Endothelial cell of umbilical vein (primary cell): Measurements from ENCODE around the gene POPDC3. TPM values are rescaled to one million over a fixed set of nuclear protein-coding genes. Genes with fewer than 3 reads are reported as not detected.

Experiments
- BruUV-seq: library from RNA; stranded (reverse); fragments of 400-500 nt; replicated peaks from 2 replicates; lab custom pipeline; 2021; lab: Mats Ljungman, UMichigan
- CTCF ChIA-PET: fragments of 300-600, 350-600 bp; sonication (Branson Sonifier 250); formaldehyde crosslinking; loops from one replicate; lab custom pipeline; 2021; ENCODE audit warnings: antibody characterized with exemption, inconsistent platforms; lab: Charles Lee
- POLR2A ChIA-PET: fragments of 300-600, 350-600 bp; sonication (Branson Sonifier 250); formaldehyde crosslinking; loops from one replicate; lab custom pipeline; 2021; ENCODE audit warnings: antibody characterized with exemption, inconsistent platforms; lab: Charles Lee
- DNase-seq: peaks from one replicate; pipeline ENCODE4 v3.0.0-alpha.2; 2011; ENCODE audit warnings: low read depth, low spot score
- FAIRE-seq: peaks from 2 replicates; lab custom pipeline; 2011; peaks lifted over from hg19 to GRCh38; lab: Jason Lieb, UNC
- H2AFZ ChIP-seq: 2 replicates; pipeline ENCODE4 v1.6.0; 2012; ENCODE audit warnings: low read depth, low read length, control low read depth, inconsistent platforms
- H3K27ac ChIP-seq: 2 replicates; pipeline ENCODE4 v1.5.1; 2011; ENCODE audit warnings: low read depth, mild to moderate bottlenecking, control low read depth, low read length, moderate library complexity; ENCODE audit not compliant: insufficient read depth
- H3K27me3 ChIP-seq, 2 experiments: 2 replicates each; pipeline versions ENCODE4 v1.6.0 to v1.6.1; 2011; ENCODE audit warnings: low read length in 2 of 2, mixed read lengths in 1 of 2; ENCODE audit not compliant: control insufficient read depth in 2 of 2, insufficient read depth in 2 of 2
- H3K36me3 ChIP-seq, 2 experiments: 2 replicates in 1 of 2; 3 replicates in 1 of 2; pipeline ENCODE4 v1.5.1; 2011; ENCODE audit warnings: low read length in 2 of 2, mild to moderate bottlenecking in 1 of 2, moderate library complexity in 1 of 2; ENCODE audit not compliant: control insufficient read depth in 2 of 2, insufficient read depth in 2 of 2; ENCODE audit errors: extremely low read depth in 1 of 2
- H3K4me1 ChIP-seq: 3 replicates; pipeline ENCODE4 v1.5.1; 2011; ENCODE audit warnings: mild to moderate bottlenecking, low read length; ENCODE audit not compliant: control insufficient read depth, insufficient read depth; ENCODE audit errors: extremely low read depth
- H3K4me2 ChIP-seq: 2 replicates; pipeline ENCODE4 v1.6.1; 2011; ENCODE audit warnings: low read length, control low read depth, mixed read lengths; ENCODE audit not compliant: insufficient read depth
- H3K4me3 ChIP-seq, 3 experiments: fragments of 200-600 bp in 1 of 3; sonication (generic), shearing (Covaris generic) in 1 of 3; replicated peaks in 1 of 3; 2 replicates each; pipeline ENCODE4 v1.5.1; 2011 to 2016; ENCODE audit warnings: control low read depth in 3 of 3, low read length in 3 of 3, mild to moderate bottlenecking in 2 of 3, inconsistent platforms in 1 of 3, low read depth in 1 of 3, moderate library complexity in 1 of 3; ENCODE audit not compliant: insufficient read depth in 1 of 3
- H3K79me2 ChIP-seq: 2 replicates; pipeline ENCODE4 v1.6.0; 2012; ENCODE audit warnings: low read length, inconsistent platforms; ENCODE audit not compliant: control insufficient read depth, insufficient read depth
- H3K9ac ChIP-seq: replicated peaks from 2 replicates; pipeline ENCODE3; 2011; ENCODE audit warnings: low read length, control low read depth; ENCODE audit not compliant: insufficient read depth; ENCODE audit errors: extremely low read depth
- H3K9me1 ChIP-seq: replicated peaks from 3 replicates; pipeline ENCODE4 v1.6.0; 2011; ENCODE audit warnings: mild to moderate bottlenecking, low read length; ENCODE audit not compliant: control insufficient read depth, insufficient read depth; ENCODE audit errors: extremely low read depth
- H3K9me3 ChIP-seq: replicated peaks from 2 replicates; pipeline ENCODE4 v1.5.1; 2012; ENCODE audit warnings: low read length, inconsistent platforms; ENCODE audit not compliant: control insufficient read depth, insufficient read depth
- H4K20me1 ChIP-seq: replicated peaks from 2 replicates; pipeline ENCODE3; 2011; ENCODE audit warnings: mild to moderate bottlenecking, low read length; ENCODE audit not compliant: control insufficient read depth, insufficient read depth; ENCODE audit errors: extremely low read depth
- EZH2 ChIP-seq: IDR thresholded peaks from 2 replicates; pipeline ENCODE4 v1.6.1; 2012; ENCODE audit warnings: borderline replicate concordance, low read depth, mild to moderate bottlenecking, moderate library complexity, low read length, inconsistent platforms; ENCODE audit not compliant: severe bottlenecking
- FOS ChIP-seq: IDR thresholded peaks from 2 replicates; pipeline ENCODE4 v1.6.1; 2011; ENCODE audit warnings: mild to moderate bottlenecking, low read length, moderate library complexity, borderline replicate concordance; ENCODE audit not compliant: insufficient read depth
- MYC ChIP-seq: IDR thresholded peaks from one replicate; pipeline ENCODE4 v1.6.1; 2011; ENCODE audit warnings: mild to moderate bottlenecking, low read depth, low read length
- POLR2A ChIP-seq: IDR thresholded peaks from 2 replicates; pipeline ENCODE4 v1.6.1; 2012; ENCODE audit warnings: low read depth, mild to moderate bottlenecking, control low read depth, low read length
- POLR2AphosphoS5 ChIP-seq: IDR thresholded peaks from 2 replicates; pipeline ENCODE4 v1.6.1; 2012; ENCODE audit warnings: low read depth, mild to moderate bottlenecking, control low read depth, low read length, moderate library complexity; ENCODE audit not compliant: insufficient read depth
- dilution Hi-C: fragments of 300-500 bp; cut with MboI; formaldehyde crosslinking; loops from one replicate; pipeline ENCODE4 v1.15.0; 2019; ENCODE audit warnings: low sequenced_read_pairs; ENCODE audit not compliant: extremely low pct_ligation_motif_present
- intact Hi-C: fragments of 100-400 bp; cut with micrococcal nuclease; formaldehyde crosslinking; loops from one replicate; pipeline ENCODE4 v1.10.0; 2022
- polyA plus RNA-seq, 4 experiments: library from polyadenylated mRNA; depleted of rRNA in 3 of 4; stranded (reverse) in 3 of 4; unstranded in 1 of 4; fragments of >200 nt; gene quantifications; 2 replicates each; pipeline versions ENCODE4 v1.2.1 to v1.2.3, GENCODE V29; 2011 to 2012; ENCODE audit warnings: missing spikeins in 1 of 4
- total RNA-seq: library from RNA; stranded (reverse); gene quantifications from 2 replicates; pipeline ENCODE4 v1.2.3, GENCODE V29; 2021

POPDC3 gene
- total and polyA plus RNA-seq, 2 donors (not counting 3 experiments of a cell fraction or from before 2014, with no cell fraction given), result 1.6 to 1.7 TPM

GRCh38 chr6:105108631-105109262 is 71.1 kb downstream of the POPDC3 start:
- H3K4me3 ChIP-seq, result no peak overlapping the region
- no peaks in the 10 kb centered on the region for H3K9me1 ChIP-seq
- ChIA-PET CTCF (interaction anchor here (1.8 kb wide), 1 partner anchor 21 kb away, joined by 4 read pairs; no protein-coding TSS in a partner anchor), POLR2A (no interaction called here)
- FAIRE-seq (no peak), DNase-seq (no peak)
- intact Hi-C loops (loop anchor here (10.0 kb wide), 1 partner anchor 156 kb away; no protein-coding TSS in a partner anchor), dilution Hi-C loops (loop anchor here (25.0 kb wide), 1 partner anchor 179 kb away; no protein-coding TSS in a partner anchor)
- H3K79me2 ChIP-seq, result no peaks in the 10 kb centered on the region
- H3K9me3 ChIP-seq, result no peaks in the 10 kb centered on the region
- no peaks in the 10 kb centered on the region for H3K4me1 ChIP-seq
- no TSS peak for BruUV-seq
- H4K20me1 ChIP-seq, result no peaks in the 10 kb centered on the region
- no peak overlapping the region for H3K9ac ChIP-seq
- TF ChIP-seq POLR2A (no peak), POLR2AphosphoS5 (no peak), FOS (no peak), MYC (no peak), EZH2 (no peak)
- no peaks in the 10 kb centered on the region for H3K36me3 ChIP-seq
- H2AFZ ChIP-seq, result no peak overlapping the region
- H3K4me2 ChIP-seq, result no peak overlapping the region
- H3K27ac ChIP-seq, result no peak overlapping the region
- no peaks in the 10 kb centered on the region for H3K27me3 ChIP-seq

Other genes starting within 250 kb of the POPDC3 start
- not detected in 2 replicates for gene LIN28B, start 222.9 kb downstream of the POPDC3 start, total RNA-seq
- not detected in 2 replicates for gene LIN28B, start 222.9 kb downstream of the POPDC3 start, polyA plus RNA-seq
- 37.7 and 40.7 TPM in 2 replicates for gene PREP, start 223.1 kb upstream of the POPDC3 start, total RNA-seq
- gene PREP, start 223.1 kb upstream of the POPDC3 start, polyA plus RNA-seq, result 11.9 and 17.2 TPM in 2 replicates